Breast epithelium (tissue), 3 donors: ENCODE results near the gene CIAPIN1.

Source experiments
- CTCF ChIP-seq, 3 donors: fragments of 450-650 bp; IDR thresholded peaks; one replicate each; pipeline ENCODE4 v1.5.1; 2016 to 2017; ENCODE audit warnings: antibody characterized with exemption in 3 of 3, mild to moderate bottlenecking in 3 of 3, moderate library complexity in 3 of 3
- POLR2A ChIP-seq: fragments of 450-650 bp; IDR thresholded peaks from one replicate; pipeline ENCODE4 v1.6.1; 2016; ENCODE audit warnings: antibody characterized with exemption, mild to moderate bottlenecking, moderate library complexity

- TF ChIP-seq POLR2A = no peak
- no peak for TF ChIP-seq CTCF (IDR thresholded peaks at IDR 0.05)
Observed at GRCh38 chr16:57473176-57473840, 26.1 kb upstream of the CIAPIN1 start.
